ENCODE data around the gene RGPD8.

RGPD8 gene

GRCh38 chr2:112322919-112323318 lies 110.5 kb downstream of the RGPD8 start:
- no peak for DNase-seq

GRCh38 chr2:112321375-112322320 lies 111.8 kb downstream of the RGPD8 start:
- DNase-seq = no peak
